GM06990 (cell line): ENCODE results near the gene DGKI.

Experiments
- DNase-seq: peaks from one replicate; pipeline ENCODE4 v3.0.0-alpha.2; 2011; ENCODE audit not compliant: insufficient read length; ENCODE audit errors: extremely low read depth
- H3K27me3 ChIP-seq: replicated peaks from 2 replicates; pipeline ENCODE4 v1.6.0; 2011; ENCODE audit warnings: low read length; ENCODE audit not compliant: control insufficient read depth, insufficient read depth
- H3K36me3 ChIP-seq: 2 replicates; pipeline ENCODE4 v1.5.1; 2011; ENCODE audit warnings: low read length; ENCODE audit not compliant: control insufficient read depth, insufficient read depth
- H3K4me3 ChIP-seq: replicated peaks from 2 replicates; pipeline ENCODE4 v1.5.1; 2011; ENCODE audit warnings: low read depth, mild to moderate bottlenecking, control low read depth, low read length
- TF ChIP-seq, protein P1 (sequence below): IDR thresholded peaks from 2 replicates; pipeline ENCODE4 v1.5.1; 2011; ENCODE audit warnings: low read length, control low read depth, mild to moderate bottlenecking, inconsistent platforms; ENCODE audit not compliant: insufficient read depth, poor library complexity, severe bottlenecking

DGKI gene

DNA sequence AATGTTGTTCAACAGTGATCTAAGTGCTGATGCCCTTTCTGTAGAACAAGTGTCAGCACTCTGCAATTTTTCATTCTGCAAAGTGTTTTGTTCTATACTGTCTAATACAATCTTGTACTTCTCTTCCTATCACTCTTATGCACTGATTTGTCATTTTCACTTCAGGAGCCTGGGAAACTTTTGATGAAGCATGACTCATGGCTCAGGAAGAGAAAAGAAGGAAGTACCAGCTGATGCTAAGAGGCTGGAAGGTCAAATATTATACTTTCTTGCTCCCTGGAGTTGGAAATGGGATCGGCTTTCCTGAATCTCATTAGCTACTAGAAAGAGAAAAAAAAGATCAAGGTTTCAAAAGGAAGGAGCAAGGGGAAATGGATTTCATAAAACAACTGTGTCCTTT is 45.8 kb downstream of the DGKI start:
- no peaks in the 10 kb centered on the region for H3K27me3 ChIP-seq
- H3K4me3 ChIP-seq, result no peak overlapping the region
- no peak for DNase-seq
- TF ChIP-seq, protein P1, sequence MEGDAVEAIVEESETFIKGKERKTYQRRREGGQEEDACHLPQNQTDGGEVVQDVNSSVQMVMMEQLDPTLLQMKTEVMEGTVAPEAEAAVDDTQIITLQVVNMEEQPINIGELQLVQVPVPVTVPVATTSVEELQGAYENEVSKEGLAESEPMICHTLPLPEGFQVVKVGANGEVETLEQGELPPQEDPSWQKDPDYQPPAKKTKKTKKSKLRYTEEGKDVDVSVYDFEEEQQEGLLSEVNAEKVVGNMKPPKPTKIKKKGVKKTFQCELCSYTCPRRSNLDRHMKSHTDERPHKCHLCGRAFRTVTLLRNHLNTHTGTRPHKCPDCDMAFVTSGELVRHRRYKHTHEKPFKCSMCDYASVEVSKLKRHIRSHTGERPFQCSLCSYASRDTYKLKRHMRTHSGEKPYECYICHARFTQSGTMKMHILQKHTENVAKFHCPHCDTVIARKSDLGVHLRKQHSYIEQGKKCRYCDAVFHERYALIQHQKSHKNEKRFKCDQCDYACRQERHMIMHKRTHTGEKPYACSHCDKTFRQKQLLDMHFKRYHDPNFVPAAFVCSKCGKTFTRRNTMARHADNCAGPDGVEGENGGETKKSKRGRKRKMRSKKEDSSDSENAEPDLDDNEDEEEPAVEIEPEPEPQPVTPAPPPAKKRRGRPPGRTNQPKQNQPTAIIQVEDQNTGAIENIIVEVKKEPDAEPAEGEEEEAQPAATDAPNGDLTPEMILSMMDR, result no peak
- no peaks in the 10 kb centered on the region for H3K36me3 ChIP-seq

DNA sequence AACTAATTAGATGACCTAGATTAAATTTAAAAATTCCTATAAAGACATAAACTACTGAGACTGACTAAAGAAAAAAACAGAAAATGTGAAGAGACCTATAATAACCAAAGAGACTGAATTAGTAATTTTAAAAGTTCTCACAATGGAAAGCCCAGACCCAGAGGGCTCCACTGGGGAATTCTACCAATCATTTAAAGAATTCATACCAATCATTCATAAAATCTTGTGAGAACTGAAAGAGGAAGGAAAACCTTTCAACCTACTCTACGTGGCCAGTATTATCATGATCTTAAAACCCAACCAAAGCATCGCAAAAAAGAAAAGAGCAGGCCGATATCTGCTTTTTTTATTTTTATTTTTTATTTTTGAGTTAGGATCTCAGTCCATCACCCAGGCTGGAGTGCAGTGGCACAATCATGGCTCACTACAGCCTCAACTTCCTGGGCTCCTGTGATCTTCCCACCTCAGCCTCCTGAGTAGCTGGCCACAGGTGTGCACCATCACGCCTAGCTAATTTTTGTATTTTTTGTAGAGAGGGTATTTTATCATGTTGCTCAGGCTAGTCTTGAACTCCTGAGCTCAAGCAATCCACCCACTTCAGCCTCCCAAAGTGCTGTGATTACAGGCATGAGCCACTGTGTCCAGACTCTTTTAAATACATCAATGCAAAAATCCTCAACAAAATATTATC is 48.6 kb downstream of the DGKI start:
- Histone ChIP-seq H3K27me3 (no peaks in the 10 kb centered on the region), H3K36me3 (no peaks in the 10 kb centered on the region), H3K4me3 (no peak overlapping the region)
- TF ChIP-seq, protein P1, result no peak
- peak; percentile 37 for DNase-seq

DNA sequence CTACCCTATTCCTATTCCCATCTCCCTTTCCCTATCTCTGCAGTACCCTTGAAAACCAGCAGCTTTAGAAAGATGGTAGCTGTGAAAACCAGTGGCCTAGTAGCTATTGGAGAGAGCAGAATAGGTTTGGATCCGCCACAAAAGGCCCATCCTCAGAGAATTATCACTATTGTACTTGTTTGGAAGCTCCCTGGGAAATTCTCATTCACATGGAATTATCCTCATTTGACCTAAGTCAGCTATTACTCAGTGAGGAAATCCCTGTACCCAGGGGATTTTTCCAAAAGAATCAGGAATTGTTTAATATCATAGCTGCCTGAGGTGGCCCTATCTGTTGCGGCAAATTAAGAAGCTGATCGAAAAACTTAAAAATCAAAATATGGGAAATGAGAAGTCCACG is 51.6 kb downstream of the DGKI start:
- H3K4me3 ChIP-seq, result no peak overlapping the region
- DNase-seq, result no peak
- H3K27me3 ChIP-seq, result no peaks in the 10 kb centered on the region
- H3K36me3 ChIP-seq, result no peaks in the 10 kb centered on the region
- TF ChIP-seq, protein P1, result no peak

DNA sequence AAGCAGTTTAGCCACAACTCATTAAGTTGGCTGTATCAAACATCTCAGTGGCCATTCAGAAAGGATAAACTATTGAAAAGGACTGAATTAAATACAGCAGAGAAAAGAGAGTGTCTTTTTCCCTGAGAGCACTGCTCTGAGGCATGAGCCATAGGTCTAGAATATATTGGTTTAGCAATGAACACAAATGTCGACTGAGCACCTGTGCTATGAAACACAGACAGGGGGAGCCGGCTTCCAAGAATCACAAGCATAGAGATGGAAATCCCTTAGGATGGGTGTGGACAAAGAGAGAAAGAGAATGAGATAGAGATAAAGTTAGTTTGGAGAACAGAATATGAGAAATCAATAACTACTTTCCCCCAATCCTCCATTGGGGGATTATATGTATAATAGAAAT is 54.8 kb downstream of the DGKI start:
- H3K4me3 ChIP-seq, result no peak overlapping the region
- H3K27me3 ChIP-seq, result no peaks in the 10 kb centered on the region
- TF ChIP-seq, protein P1, result no peak
- DNase-seq, result no peak
- no peaks in the 10 kb centered on the region for H3K36me3 ChIP-seq

DNA sequence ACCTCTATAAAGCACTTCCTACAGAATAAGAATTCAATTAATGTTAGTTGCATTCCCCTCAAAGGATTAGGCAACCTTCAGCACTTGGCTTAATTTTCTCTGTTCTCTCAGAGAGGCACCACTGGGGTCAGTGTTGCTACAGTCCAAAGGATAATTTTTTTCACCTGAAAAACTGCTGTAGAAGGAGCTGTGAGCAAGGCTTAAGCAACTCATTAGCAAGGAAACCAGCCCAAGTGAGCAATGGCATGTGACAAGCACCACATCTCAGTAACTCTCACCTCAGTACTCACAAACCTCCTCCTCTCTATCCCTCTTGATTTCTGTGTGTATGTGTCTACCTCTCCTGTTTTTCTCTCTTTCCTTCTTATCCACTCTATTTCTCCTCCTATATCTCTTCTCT is 55.9 kb downstream of the DGKI start:
- TF ChIP-seq, protein P1, result no peak
- no peaks in the 10 kb centered on the region for H3K36me3 ChIP-seq
- no peak for DNase-seq
- H3K4me3 ChIP-seq, result no peak overlapping the region
- H3K27me3 ChIP-seq, result no peaks in the 10 kb centered on the region
